ENCODE measurements around the gene ZSCAN5A. TPM values are rescaled to one million over a fixed set of nuclear protein-coding genes. Genes with fewer than 3 reads are reported as not detected.

ZSCAN5A gene
- polyA plus RNA-seq, 1 of the 3 experiments (the other 2 are of a cell fraction), result 6.8 TPM

GRCh38 chr19:56189785-56190184 lies 124.9 kb downstream of the ZSCAN5A start (continued):
- no peak for TF ChIP-seq FOXJ3 (CRISPR knock-in tag; IDR thresholded peaks at IDR 0.05)

GRCh38 chr19:56177564-56178243 lies 136.9 kb downstream of the ZSCAN5A start:
- WGBS (ENCODE audit: low lambda C conversion rate), result 15% methylated on average over 11 of the region's 11 CpGs
- Histone ChIP-seq H3K9me3 (no peaks in the 10 kb centered on the region), H3K27me3 (ENCODE audit: insufficient read depth) (peaks cover 86% of the 10 kb centered on the region), H3K4me2 (no peak overlapping the region), H3K27ac (ENCODE audit: low read depth in 2 of 2, low read length in 1 of 2) (no peak overlapping the region), H3K4me1 (ENCODE audit: control insufficient read depth in 1 of 2, insufficient read depth in 2 of 2, low read depth in 1 of 2, low read length in 1 of 2) (no peaks in the 10 kb centered on the region), H3F3A (replicated peaks; ENCODE audit: insufficient read depth) (no peaks in the 10 kb centered on the region), H3K9ac (no peak overlapping the region), H3K9me2 (no peaks in the 10 kb centered on the region), H3K36me3 (replicated peaks in 1 of 2; ENCODE audit: control insufficient read depth in 1 of 2, insufficient read depth in 2 of 2, low read length in 1 of 2) (no peaks in the 10 kb centered on the region), H2AFZ (ENCODE audit: low read depth) (no peak overlapping the region), H3K79me2 (ENCODE audit: insufficient read depth) (no peaks in the 10 kb centered on the region), H4K20me1 (ENCODE audit: insufficient read depth) (no peaks in the 10 kb centered on the region), H3K4me3 (ENCODE audit: low read depth in 2 of 2, low read length in 1 of 2) (no peak overlapping the region)
- ChIA-PET CTCF (interaction anchor here (1.5 to 2.8 kb wide), 5 partner anchors 15 to 156 kb away, joined by 4 to 11 read pairs (median 8); no protein-coding TSS in a partner anchor), POLR2A (no interaction called here)
- DNase-seq, result no peak
- TF ChIP-seq IRF3 (IDR thresholded peaks at IDR 0.05; ENCODE audit: low read depth, low read length) (no peak), RFX5 (IDR thresholded peaks at IDR 0.05; ENCODE audit: low read length) (no peak), ZBTB33 (IDR thresholded peaks at IDR 0.05; ENCODE audit: borderline replicate concordance, low read depth) (no peak), TAF1 (IDR thresholded peaks at IDR 0.05; ENCODE audit: borderline replicate concordance, low read depth, low read length) (no peak), TEAD4 (IDR thresholded peaks at IDR 0.05; ENCODE audit: borderline replicate concordance, insufficient read depth) (no peak), EP300 (IDR thresholded peaks at IDR 0.05; ENCODE audit: borderline replicate concordance in 1 of 2, low read depth in 1 of 2, low read length in 1 of 2) (no peak), GATA2 (CRISPR knock-in tag; IDR thresholded peaks at IDR 0.05) (no peak), GABPA (IDR thresholded peaks at IDR 0.05; ENCODE audit: low read depth) (no peak), CHD2 (IDR thresholded peaks at IDR 0.05; ENCODE audit: low read length, partially characterized antibody) (no peak), FOSL2 (IDR thresholded peaks at IDR 0.05; ENCODE audit: borderline replicate concordance, low read depth) (no peak), MAX (IDR thresholded peaks at IDR 0.05; ENCODE audit: low read depth) (no peak)
